Esophagus (tissue), 2 donors: ENCODE measurements around the gene KIRREL1. TPM values are rescaled to one million over a fixed set of nuclear protein-coding genes. Genes with fewer than 3 reads are reported as not detected.

Source experiments
- H3K27ac ChIP-seq, 2 donors: one replicate each; pipeline ENCODE4 v1.5.1; 2013; ENCODE audit warnings: low read depth in 2 of 2, mild to moderate bottlenecking in 2 of 2, inconsistent platforms in 1 of 2, low read length in 1 of 2, moderate library complexity in 1 of 2
- H3K27me3 ChIP-seq, 2 donors: one replicate each; pipeline ENCODE4 v1.6.1; 2013; ENCODE audit warnings: low read length in 2 of 2, control low read depth in 1 of 2, mild to moderate bottlenecking in 1 of 2; ENCODE audit not compliant: insufficient read depth in 2 of 2, control insufficient read depth in 1 of 2
- H3K36me3 ChIP-seq, 2 donors: one replicate each; pipeline ENCODE4 v1.6.1; 2013; ENCODE audit warnings: low read length in 1 of 2; ENCODE audit not compliant: control insufficient read depth in 2 of 2, insufficient read depth in 2 of 2
- H3K4me1 ChIP-seq, 2 donors: one replicate each; pipeline ENCODE4 v1.6.1; 2013; ENCODE audit warnings: low read length in 1 of 2; ENCODE audit not compliant: control insufficient read depth in 2 of 2, insufficient read depth in 2 of 2
- H3K4me3 ChIP-seq, 2 donors: one replicate each; pipeline ENCODE4 v1.5.1; 2013; ENCODE audit warnings: low read length in 2 of 2, mild to moderate bottlenecking in 2 of 2, low read depth in 1 of 2, moderate library complexity in 1 of 2
- H3K9me3 ChIP-seq, 2 donors: one replicate each; pipeline ENCODE4 v1.6.1; 2013; ENCODE audit warnings: mild to moderate bottlenecking in 2 of 2, low read depth in 1 of 2, low read length in 1 of 2, moderate library complexity in 1 of 2; ENCODE audit not compliant: control insufficient read depth in 2 of 2, insufficient read depth in 1 of 2
- WGBS, 2 donors: extraction: QIAGEN DNeasy Blood & Tissue Kit; methylation state at CpG; one replicate each; pipeline ENCODE4 v1.1.7; 2013; 5-methylcytosine and 5-hydroxymethylcytosine counted together
- polyA plus RNA-seq, 2 donors: library from polyadenylated mRNA; stranded (reverse); fragments of 200-250 nt; gene quantifications; one replicate each; pipeline ENCODE4 v1.2.3, GENCODE V29; 2013
- donor health status: healthy with polysubstance abuse.
- donor health status: Bipolar disorder and iron deficiency.

The KIRREL1 gene
- polyA plus RNA-seq, result 1 to 10 TPM; 2.9 to 3.7 TPM

GRCh38 chr1:157993147-157993917 lies at the start of gene KIRREL1:
KIRREL1 (plus strand) TSS chr1:157993645; CDS start chr1:157993677, 32 bp downstream.
- H3K4me1 ChIP-seq, result peaks cover 0 to 4% of the 10 kb centered on the region in 2 donors
- H3K9me3 ChIP-seq, result no peaks in the 10 kb centered on the region
- 1% methylated on average over 52 to 57 of the region's 62 CpGs for WGBS, 2 donors
- no peaks in the 10 kb centered on the region for H3K36me3 ChIP-seq
- peak within 1 kb of the TSS; percentile 57 to 66 for H3K4me3 ChIP-seq
- H3K27me3 ChIP-seq, result no peaks in the 10 kb centered on the region
- peak within 1 kb of the TSS; percentile 71 to 73 for H3K27ac ChIP-seq

- no peak overlapping the region for H3K4me3 ChIP-seq
- H3K9me3 ChIP-seq, result peaks cover 0 to 2% of the 10 kb centered on the region in 2 donors
- no peaks in the 10 kb centered on the region for H3K4me1 ChIP-seq
- H3K27ac ChIP-seq, result no peak overlapping the region
- H3K36me3 ChIP-seq, result no peaks in the 10 kb centered on the region
- no peaks in the 10 kb centered on the region for H3K27me3 ChIP-seq
- WGBS, 2 donors, result 61 to 63% methylated on average over 5 of the region's 5 CpGs
Measured at GRCh38 chr1:157944663-157945280, 48.7 kb upstream of the KIRREL1 start.

- Histone ChIP-seq H3K4me3 (no peak overlapping the region), H3K27me3 (no peaks in the 10 kb centered on the region), H3K9me3 (no peaks in the 10 kb centered on the region), H3K36me3 (no peaks in the 10 kb centered on the region), H3K27ac (no peak overlapping the region), H3K4me1 (no peaks in the 10 kb centered on the region)
- WGBS, 2 donors, result 59% methylated on average over 6 of the region's 6 CpGs
Measured at GRCh38 chr1:157948312-157949073, 45.0 kb upstream of the KIRREL1 start.

- Histone ChIP-seq H3K9me3 (no peaks in the 10 kb centered on the region), H3K4me1 (no peaks in the 10 kb centered on the region), H3K27me3 (no peaks in the 10 kb centered on the region)
Measured at GRCh38 chr1:157949074-157949354, 44.4 kb upstream of the KIRREL1 start.

GRCh38 chr1:157951230-157951629 lies 42.2 kb upstream of the KIRREL1 start:
- Histone ChIP-seq H3K36me3 (no peaks in the 10 kb centered on the region), H3K27ac (no peak overlapping the region), H3K4me3 (no peak overlapping the region), H3K9me3 (no peaks in the 10 kb centered on the region), H3K4me1 (no peaks in the 10 kb centered on the region), H3K27me3 (no peaks in the 10 kb centered on the region)
- WGBS, 2 donors, result 84 to 91% methylated on average over 5 of the region's 5 CpGs

More at GRCh38 chr1:157949074-157949354, 44.4 kb upstream of the KIRREL1 start:
- no peaks in the 10 kb centered on the region for H3K36me3 ChIP-seq
- H3K4me3 ChIP-seq, result no peak overlapping the region
- H3K27ac ChIP-seq, result no peak overlapping the region

- whole genome bisulfite sequencing, 2 donors, result 33 to 35% methylated on average over 3 of the region's 3 CpGs
- Histone ChIP-seq H3K27ac (no peak overlapping the region), H3K36me3 (no peaks in the 10 kb centered on the region), H3K4me1 (no peaks in the 10 kb centered on the region), H3K4me3 (no peak overlapping the region), H3K27me3 (no peaks in the 10 kb centered on the region), H3K9me3 (no peaks in the 10 kb centered on the region)
Measured at GRCh38 chr1:157952601-157953000, 40.8 kb upstream of the KIRREL1 start.

- H3K36me3 ChIP-seq, result no peaks in the 10 kb centered on the region
- H3K27me3 ChIP-seq, result no peaks in the 10 kb centered on the region
- no peak overlapping the region for H3K27ac ChIP-seq
- no peaks in the 10 kb centered on the region for H3K9me3 ChIP-seq
- H3K4me3 ChIP-seq, result no peak overlapping the region
- no peaks in the 10 kb centered on the region for H3K4me1 ChIP-seq
Measured at GRCh38 chr1:157955221-157955620, 38.2 kb upstream of the KIRREL1 start.

GRCh38 chr1:157955857-157956256 lies 37.6 kb upstream of the KIRREL1 start:
- WGBS, 2 donors, result 78 to 85% methylated on average over 6 of the region's 6 CpGs
- no peaks in the 10 kb centered on the region for H3K9me3 ChIP-seq
- H3K27ac ChIP-seq, result no peak overlapping the region
- no peaks in the 10 kb centered on the region for H3K27me3 ChIP-seq
- H3K36me3 ChIP-seq, result no peaks in the 10 kb centered on the region
- no peaks in the 10 kb centered on the region for H3K4me1 ChIP-seq
- H3K4me3 ChIP-seq, result no peak overlapping the region

- H3K36me3 ChIP-seq, result no peaks in the 10 kb centered on the region
- no peaks in the 10 kb centered on the region for H3K27me3 ChIP-seq
- 32 to 39% methylated on average over 2 of the region's 2 CpGs for WGBS, 2 donors
- H3K4me1 ChIP-seq, result no peaks in the 10 kb centered on the region
- H3K9me3 ChIP-seq, result no peaks in the 10 kb centered on the region
- no peak overlapping the region for H3K27ac ChIP-seq
- H3K4me3 ChIP-seq, result no peak overlapping the region
Measured at GRCh38 chr1:157956732-157957131, 36.7 kb upstream of the KIRREL1 start.
